Memory B cell (primary cell): ENCODE measurements around the gene PIM2.
A peak's percentile ranks its signal among the peaks of the same experiment; 100 is the strongest.

Experiments used
- ATAC-seq: fragments of 150-1000 bp; cut with Tn5 transposase; 2 replicates; pipeline ENCODE4 v1.10.0; 2021; ENCODE audit warnings: low read depth, mild to moderate bottlenecking, moderate library complexity
- DNase-seq, 2 donors: peaks; one replicate each; pipeline ENCODE4 v3.0.0; 2022; ENCODE audit warnings: low spot score in 2 of 2
- H3K27ac Mint-ChIP-seq: one replicate; pipeline ENCODE4 v1.8.0; 2022; ENCODE audit warnings: mild to moderate bottlenecking, moderate library complexity, mixed read lengths
- H3K27me3 Mint-ChIP-seq: one replicate; pipeline ENCODE4 v1.8.0; 2022; ENCODE audit warnings: mixed read lengths
- H3K36me3 Mint-ChIP-seq: one replicate; pipeline ENCODE4 v1.8.0; 2022; ENCODE audit warnings: mild to moderate bottlenecking, mixed read lengths
- H3K4me1 Mint-ChIP-seq: one replicate; pipeline ENCODE4 v1.8.0; 2022; ENCODE audit warnings: mixed read lengths
- H3K4me3 Mint-ChIP-seq: one replicate; pipeline ENCODE4 v1.8.0; 2022; ENCODE audit warnings: mild to moderate bottlenecking, moderate library complexity, mixed read lengths
- H3K9me3 Mint-ChIP-seq: one replicate; pipeline ENCODE4 v1.8.0; 2022; ENCODE audit warnings: mixed read lengths

The PIM2 gene

DNA sequence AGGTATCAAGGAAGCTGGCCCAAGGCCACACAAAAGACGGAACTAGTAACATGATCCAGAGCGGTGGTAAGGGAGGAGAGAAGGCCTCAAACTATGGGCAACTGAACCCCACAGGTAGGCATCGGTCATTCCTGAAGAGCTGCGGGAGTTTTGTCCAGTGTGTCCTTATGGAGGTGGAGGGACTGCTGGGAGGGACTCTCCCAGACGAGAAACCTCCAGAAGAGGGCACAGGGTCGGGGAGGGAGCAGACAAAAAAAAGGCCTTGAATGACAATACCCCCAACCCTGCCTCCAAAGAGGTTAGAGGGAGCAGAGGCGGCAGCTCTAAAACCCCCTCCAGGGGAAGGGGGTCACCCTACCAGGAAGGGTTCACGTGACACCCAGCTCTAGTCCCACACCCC, 14.6 kb downstream of the PIM2 start:
- no peak for ATAC-seq
- H3K4me3 Mint-ChIP-seq = no peak overlapping the region
- peaks cover 2% of the 10 kb centered on the region for H3K4me1 Mint-ChIP-seq
- no peaks in the 10 kb centered on the region for H3K27me3 Mint-ChIP-seq
- peaks cover 5% of the 10 kb centered on the region for H3K36me3 Mint-ChIP-seq
- DNase-seq = no peak
- H3K27ac Mint-ChIP-seq = no peak overlapping the region
- no peaks in the 10 kb centered on the region for H3K9me3 Mint-ChIP-seq

DNA sequence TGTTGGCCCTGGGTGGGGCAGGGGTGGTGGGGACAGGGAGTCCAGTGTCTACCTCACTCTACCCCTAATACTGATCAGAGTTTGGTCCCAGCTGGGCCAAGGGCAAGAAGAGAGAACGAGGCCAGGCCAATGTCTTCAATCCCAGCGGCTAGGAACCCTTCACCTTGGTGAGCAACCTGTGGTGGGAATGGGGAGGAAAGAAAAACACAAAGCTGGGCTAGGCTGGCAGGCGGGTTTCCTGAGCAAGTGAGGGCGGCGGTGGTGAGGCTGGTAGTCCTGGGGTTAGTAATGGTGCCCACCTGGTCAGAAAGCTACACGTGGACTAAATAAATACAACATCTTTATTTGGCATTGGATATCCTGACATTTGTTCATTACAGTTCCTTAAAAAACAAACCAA, 15.5 kb downstream of the PIM2 start:
- H3K9me3 Mint-ChIP-seq = no peaks in the 10 kb centered on the region
- H3K4me1 Mint-ChIP-seq = peaks cover 5% of the 10 kb centered on the region
- H3K27ac Mint-ChIP-seq = no peak overlapping the region
- no peak for DNase-seq
- no peak overlapping the region for H3K4me3 Mint-ChIP-seq
- ATAC-seq = no peak
- H3K27me3 Mint-ChIP-seq = no peaks in the 10 kb centered on the region
- peaks cover 5% of the 10 kb centered on the region for H3K36me3 Mint-ChIP-seq

GRCh38 chrX:48902776-48903175, 16.0 kb downstream of the PIM2 start:
- ATAC-seq (no peak), DNase-seq (no peak)
- H3K4me3 Mint-ChIP-seq = no peak overlapping the region
- H3K4me1 Mint-ChIP-seq = peaks cover 5% of the 10 kb centered on the region
- H3K9me3 Mint-ChIP-seq = no peaks in the 10 kb centered on the region
- H3K36me3 Mint-ChIP-seq = peaks cover 5% of the 10 kb centered on the region
- peak overlapping the region; percentile 55 for H3K27ac Mint-ChIP-seq
- H3K27me3 Mint-ChIP-seq = no peaks in the 10 kb centered on the region

GRCh38 chrX:48902135-48902534, 16.7 kb downstream of the PIM2 start:
- DNase-seq (no peak), ATAC-seq (no peak)
- Mint-ChIP-seq H3K36me3 (peaks cover 5% of the 10 kb centered on the region), H3K9me3 (no peaks in the 10 kb centered on the region), H3K27me3 (no peaks in the 10 kb centered on the region), H3K4me1 (peaks cover 5% of the 10 kb centered on the region), H3K4me3 (no peak overlapping the region), H3K27ac (no peak overlapping the region)

GRCh38 chrX:48901069-48901468, 17.8 kb downstream of the PIM2 start:
- H3K9me3 Mint-ChIP-seq = no peaks in the 10 kb centered on the region
- H3K27ac Mint-ChIP-seq = no peak overlapping the region
- H3K27me3 Mint-ChIP-seq = no peaks in the 10 kb centered on the region
- ATAC-seq = no peak
- peaks cover 9% of the 10 kb centered on the region for H3K4me1 Mint-ChIP-seq
- DNase-seq = no peak
- peaks cover 5% of the 10 kb centered on the region for H3K36me3 Mint-ChIP-seq
- H3K4me3 Mint-ChIP-seq = no peak overlapping the region

DNA sequence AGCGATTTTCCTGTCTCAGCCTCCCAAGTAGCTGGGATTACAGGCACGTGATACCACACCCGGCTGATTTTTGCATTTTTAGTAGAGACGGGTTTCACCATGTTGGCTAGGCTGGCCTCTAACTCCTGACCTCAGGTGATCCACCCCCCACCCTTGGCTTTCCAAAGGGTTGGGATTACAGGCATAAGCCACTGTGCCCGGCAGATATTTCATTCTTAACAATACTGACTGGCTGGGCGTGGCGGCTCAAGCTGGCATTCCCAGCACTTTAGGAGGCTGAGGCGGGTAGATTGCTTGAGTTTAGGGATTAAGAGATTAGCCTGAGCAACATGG, 19.8 kb downstream of the PIM2 start:
- Mint-ChIP-seq H3K4me1 (peaks cover 12% of the 10 kb centered on the region), H3K36me3 (peaks cover 6% of the 10 kb centered on the region), H3K9me3 (no peaks in the 10 kb centered on the region), H3K27me3 (no peaks in the 10 kb centered on the region), H3K27ac (no peak overlapping the region), H3K4me3 (peak overlapping the region; percentile 51)
- ATAC-seq = no peak
- no peak for DNase-seq

- H3K27ac Mint-ChIP-seq = peak within 1 kb of the TSS; percentile 93
- peaks cover 10% of the 10 kb centered on the region for H3K36me3 Mint-ChIP-seq
Measured at GRCh38 chrX:48897625-48898306, 21.1 kb downstream of the PIM2 start, which contains the start of the genes PQBP1 and TIMM17B. Gene PQBP1, plus strand, starts transcription at chrX:48897930. Its CDS starts 580 bp downstream, at chrX:48898510. Gene TIMM17B, minus strand, starts transcription at chrX:48897768. Its CDS starts 19 bp downstream, at chrX:48897749.

DNA sequence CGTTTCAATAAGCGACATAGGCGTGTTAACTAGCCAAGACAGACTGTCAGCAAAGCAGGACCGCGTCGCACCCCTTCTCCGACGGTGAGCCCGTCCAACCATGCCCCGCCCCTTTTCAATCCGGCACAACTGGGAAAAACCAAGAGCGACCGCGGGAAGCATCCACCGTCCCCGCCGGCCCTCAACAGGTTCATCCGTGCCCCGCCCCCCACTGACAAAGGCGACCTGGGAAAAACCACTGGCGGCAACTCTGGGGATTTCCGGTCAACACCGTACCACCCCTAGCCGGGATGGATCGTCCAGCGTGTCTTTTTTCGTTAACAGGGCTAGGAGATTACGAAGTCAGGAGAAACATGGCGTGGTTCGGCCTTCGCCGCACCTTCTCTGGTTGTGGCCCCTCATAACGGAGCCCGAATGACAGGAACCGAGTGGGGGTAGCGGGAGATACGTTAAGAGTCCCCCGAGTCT, 21.6 kb downstream of the PIM2 start:
- peaks cover 12% of the 10 kb centered on the region for H3K4me1 Mint-ChIP-seq
- H3K9me3 Mint-ChIP-seq = no peaks in the 10 kb centered on the region
- H3K27ac Mint-ChIP-seq = peak overlapping the region; percentile 93
- peaks cover 9% of the 10 kb centered on the region for H3K36me3 Mint-ChIP-seq
- no peak for DNase-seq
- peak overlapping the region; percentile 94 for H3K4me3 Mint-ChIP-seq
- no peaks in the 10 kb centered on the region for H3K27me3 Mint-ChIP-seq
- ATAC-seq = peak; percentile 12

More at GRCh38 chrX:48897625-48898306, 21.1 kb downstream of the PIM2 start, which contains the start of the genes PQBP1 and TIMM17B:
- H3K9me3 Mint-ChIP-seq = no peaks in the 10 kb centered on the region
- H3K4me1 Mint-ChIP-seq = peaks cover 12% of the 10 kb centered on the region
- H3K27me3 Mint-ChIP-seq = no peaks in the 10 kb centered on the region
- H3K4me3 Mint-ChIP-seq = peak within 1 kb of the TSS; percentile 94
- DNase-seq = peak; percentile 75 to 84
- peak; percentile 83 for ATAC-seq

DNA sequence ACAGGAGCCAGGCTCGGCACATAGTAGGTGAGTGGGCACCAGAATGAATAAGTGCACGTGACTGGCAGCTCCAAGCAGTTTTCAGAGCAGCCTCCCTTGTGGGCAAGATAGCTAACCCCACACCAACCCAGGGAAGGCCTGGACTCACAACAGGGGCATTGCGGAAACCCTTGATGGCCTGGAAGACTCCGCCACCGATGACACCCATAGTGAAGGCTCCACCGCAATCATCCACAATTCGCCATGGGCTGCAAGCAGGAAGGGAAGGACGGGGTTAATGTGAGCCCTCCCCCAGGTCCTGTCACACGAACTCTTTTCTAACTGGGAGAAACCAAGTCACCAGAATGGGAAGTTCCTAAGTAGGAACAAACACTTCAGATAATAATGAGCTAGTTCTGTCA, 22.2 kb downstream of the PIM2 start:
- Mint-ChIP-seq H3K27me3 (no peaks in the 10 kb centered on the region), H3K9me3 (no peaks in the 10 kb centered on the region), H3K27ac (peak overlapping the region; percentile 93), H3K4me3 (peak overlapping the region; percentile 94), H3K36me3 (peaks cover 5% of the 10 kb centered on the region), H3K4me1 (peaks cover 13% of the 10 kb centered on the region)
- ATAC-seq = no peak
- no peak for DNase-seq

GRCh38 chrX:48894891-48895290, 23.9 kb downstream of the PIM2 start:
- Mint-ChIP-seq H3K4me1 (peaks cover 22% of the 10 kb centered on the region), H3K36me3 (peaks cover 5% of the 10 kb centered on the region), H3K4me3 (no peak overlapping the region), H3K9me3 (no peaks in the 10 kb centered on the region), H3K27ac (peak overlapping the region; percentile 84), H3K27me3 (peaks cover 1% of the 10 kb centered on the region)
- DNase-seq = no peak
- no peak for ATAC-seq

DNA sequence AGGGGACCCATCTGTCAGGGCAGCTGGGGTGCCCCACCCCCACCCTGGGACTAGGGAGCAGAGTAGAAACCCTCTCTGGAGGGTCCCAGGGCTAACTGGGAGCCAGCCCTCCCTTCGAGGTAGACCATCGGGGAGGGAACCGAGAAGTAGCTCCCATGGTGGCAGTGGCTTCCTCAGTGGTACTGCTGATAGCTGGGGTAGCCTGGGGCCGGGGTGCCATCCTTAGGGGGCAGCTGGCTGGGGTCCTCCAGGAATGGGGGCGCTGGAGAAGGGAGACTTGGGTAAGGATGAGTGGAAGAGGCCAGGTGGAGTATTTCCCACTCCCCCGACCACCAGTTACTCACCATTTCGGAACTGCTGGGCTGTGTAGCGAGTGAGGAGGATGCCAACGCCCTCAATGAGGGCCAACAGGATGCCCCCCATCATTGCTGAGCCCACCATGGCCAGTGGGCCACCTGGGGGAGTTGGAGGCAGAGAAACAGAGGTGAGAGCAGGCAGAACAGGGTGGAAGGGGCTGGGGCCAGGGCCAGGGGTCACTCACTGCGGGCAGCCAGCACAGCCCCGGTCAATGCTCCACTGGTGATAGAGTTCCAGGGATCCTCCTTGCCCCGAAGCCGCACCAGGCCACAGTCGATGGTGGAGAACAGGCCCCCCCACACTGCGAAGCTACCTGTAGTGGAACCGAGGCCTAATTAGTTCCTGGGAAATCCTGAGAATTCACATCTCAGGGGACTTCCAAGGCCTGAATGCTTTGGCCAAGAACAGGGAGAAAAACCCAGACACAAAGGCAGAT, 25.1 kb downstream of the PIM2 start:
- DNase-seq (no peak), ATAC-seq (no peak)
- no peak overlapping the region for H3K4me3 Mint-ChIP-seq
- peaks cover 22% of the 10 kb centered on the region for H3K4me1 Mint-ChIP-seq
- peaks cover 1% of the 10 kb centered on the region for H3K27me3 Mint-ChIP-seq
- H3K27ac Mint-ChIP-seq = peak overlapping the region; percentile 47
- H3K36me3 Mint-ChIP-seq = peaks cover 5% of the 10 kb centered on the region
- H3K9me3 Mint-ChIP-seq = no peaks in the 10 kb centered on the region

- peaks cover 19% of the 10 kb centered on the region for H3K4me1 Mint-ChIP-seq
- no peak overlapping the region for H3K4me3 Mint-ChIP-seq
- H3K36me3 Mint-ChIP-seq = peaks cover 5% of the 10 kb centered on the region
- no peak for DNase-seq
- ATAC-seq = no peak
- H3K27ac Mint-ChIP-seq = peak overlapping the region; percentile 47
- H3K27me3 Mint-ChIP-seq = peaks cover 1% of the 10 kb centered on the region
- H3K9me3 Mint-ChIP-seq = no peaks in the 10 kb centered on the region
Measured at GRCh38 chrX:48892896-48893295, 25.9 kb downstream of the PIM2 start.

- ATAC-seq (peak; percentile 85), DNase-seq (peak; percentile 64 to 66)
- Mint-ChIP-seq H3K9me3 (no peaks in the 10 kb centered on the region), H3K27me3 (peaks cover 1% of the 10 kb centered on the region), H3K4me3 (peak overlapping the region; percentile 82), H3K36me3 (peaks cover 5% of the 10 kb centered on the region), H3K27ac (no peak overlapping the region), H3K4me1 (peaks cover 16% of the 10 kb centered on the region)
Measured at GRCh38 chrX:48891402-48892288, 27.2 kb downstream of the PIM2 start.
